Measurements from ENCODE around the gene CACNA2D3.

DNA sequence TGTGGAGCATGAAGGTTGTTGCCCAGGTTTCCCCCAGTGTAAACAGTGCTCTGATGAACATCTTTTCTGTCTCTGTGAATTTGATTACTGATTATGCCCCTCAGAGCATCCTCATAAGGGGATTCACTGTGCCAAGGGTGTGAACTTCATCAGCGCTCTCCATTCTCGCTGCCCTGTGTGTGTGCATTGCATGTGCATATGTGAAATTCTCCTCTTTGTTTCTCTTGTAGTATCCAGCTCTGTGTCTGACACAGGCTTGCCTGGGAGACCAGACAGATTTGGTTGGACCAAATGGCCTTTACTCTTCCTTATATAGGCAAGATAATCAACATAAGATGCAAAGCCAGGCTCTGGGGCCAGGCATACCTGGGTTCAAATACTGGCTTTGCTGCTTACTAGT, 21.9 kb downstream of the CACNA2D3 start:
- no peak for TF ChIP-seq ZNF384 (IDR thresholded peaks at IDR 0.05)
- no peak for TF ChIP-seq BHLHE40 (IDR thresholded peaks at IDR 0.05; ENCODE audit: borderline replicate concordance)
- TF ChIP-seq FOXM1 (IDR thresholded peaks at IDR 0.05; ENCODE audit: borderline replicate concordance), result no peak
- TF ChIP-seq NFRKB (IDR thresholded peaks at IDR 0.05), result no peak
- TF ChIP-seq SP1 (IDR thresholded peaks at IDR 0.05), result no peak
- no peak for TF ChIP-seq HDGF (IDR thresholded peaks at IDR 0.05; ENCODE audit: borderline replicate concordance)
- no peak for TF ChIP-seq FOXA1 (IDR thresholded peaks at IDR 0.05)
- TF ChIP-seq SUZ12 (IDR thresholded peaks at IDR 0.05), result no peak

Data from HEK293T (cell line).